ENCODE measurements around the gene ACOX1.

- TF ChIP-seq EZH2 (IDR thresholded peaks at IDR 0.05; ENCODE audit: insufficient read depth, poor library complexity, severe bottlenecking), result no peak
- no peak for TF ChIP-seq EZH2phosphoT487 (IDR thresholded peaks at IDR 0.05; ENCODE audit: insufficient read depth, low read depth)
Observed at GRCh38 chr17:75933808-75934207, 45.2 kb downstream of the ACOX1 start.

Data from GM23248 (cell line).